Measurements from ENCODE around the gene TNIP2. TPM values are rescaled to one million over a fixed set of nuclear protein-coding genes. Genes with fewer than 3 reads are reported as not detected.

TNIP2 gene, protein sequence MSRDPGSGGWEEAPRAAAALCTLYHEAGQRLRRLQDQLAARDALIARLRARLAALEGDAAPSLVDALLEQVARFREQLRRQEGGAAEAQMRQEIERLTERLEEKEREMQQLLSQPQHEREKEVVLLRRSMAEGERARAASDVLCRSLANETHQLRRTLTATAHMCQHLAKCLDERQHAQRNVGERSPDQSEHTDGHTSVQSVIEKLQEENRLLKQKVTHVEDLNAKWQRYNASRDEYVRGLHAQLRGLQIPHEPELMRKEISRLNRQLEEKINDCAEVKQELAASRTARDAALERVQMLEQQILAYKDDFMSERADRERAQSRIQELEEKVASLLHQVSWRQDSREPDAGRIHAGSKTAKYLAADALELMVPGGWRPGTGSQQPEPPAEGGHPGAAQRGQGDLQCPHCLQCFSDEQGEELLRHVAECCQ
- total RNA-seq, result 10 to 100 TPM; 39.4 to 87.1 (median 60.1) TPM

DNA sequence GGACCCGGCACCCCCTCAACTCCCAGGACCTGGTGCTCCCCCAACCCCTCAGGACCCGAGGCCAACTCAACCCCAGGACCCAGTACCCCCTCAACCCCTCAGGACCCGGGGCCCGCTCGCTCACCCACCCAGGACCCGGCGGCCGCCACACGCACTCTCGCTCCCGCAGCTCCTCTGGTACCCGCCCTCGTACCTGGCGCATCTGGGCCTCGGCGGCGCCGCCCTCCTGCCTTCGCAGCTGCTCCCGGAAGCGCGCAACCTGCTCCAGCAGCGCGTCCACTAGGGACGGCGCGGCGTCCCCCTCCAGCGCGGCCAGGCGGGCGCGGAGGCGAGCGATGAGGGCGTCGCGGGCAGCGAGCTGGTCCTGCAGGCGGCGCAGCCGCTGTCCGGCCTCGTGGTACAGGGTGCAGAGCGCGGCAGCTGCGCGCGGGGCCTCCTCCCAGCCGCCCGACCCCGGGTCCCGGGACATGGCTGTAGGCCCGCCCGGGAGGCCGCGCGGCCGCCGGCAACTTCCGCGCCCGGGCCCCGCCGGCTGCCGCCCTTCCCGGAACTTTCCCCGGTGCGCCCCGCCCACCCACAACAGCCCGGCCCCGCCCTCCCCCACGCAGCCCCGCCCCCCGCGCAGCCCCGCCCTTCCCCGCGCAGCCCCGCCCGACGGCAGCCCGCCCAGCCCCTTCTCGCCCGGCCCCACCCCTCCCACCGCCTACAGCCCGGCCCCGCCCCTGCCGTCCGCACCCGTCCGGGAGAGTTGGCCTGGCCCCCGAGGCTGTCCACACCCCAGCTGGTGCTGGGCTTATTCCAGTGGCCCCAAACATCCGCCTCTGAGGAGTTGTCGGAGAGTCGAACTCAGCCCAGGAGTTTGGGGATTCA, at the start of gene TNIP2:
TNIP2 (minus strand) TSS at position 516 of the 870 bp plus-strand sequence; CDS start at position 469, 47 bp downstream.
- peak; percentile 91 to 96 for DNase-seq
- peak; percentile 90 to 91 for ATAC-seq (ENCODE audit: low FRiP score in 2 of 2)
- 0% methylated on average over 4 of the region's 96 CpGs; no CpG with 5 or more reads in 1 of the 2 donors for WGBS, 2 donors

DNA sequence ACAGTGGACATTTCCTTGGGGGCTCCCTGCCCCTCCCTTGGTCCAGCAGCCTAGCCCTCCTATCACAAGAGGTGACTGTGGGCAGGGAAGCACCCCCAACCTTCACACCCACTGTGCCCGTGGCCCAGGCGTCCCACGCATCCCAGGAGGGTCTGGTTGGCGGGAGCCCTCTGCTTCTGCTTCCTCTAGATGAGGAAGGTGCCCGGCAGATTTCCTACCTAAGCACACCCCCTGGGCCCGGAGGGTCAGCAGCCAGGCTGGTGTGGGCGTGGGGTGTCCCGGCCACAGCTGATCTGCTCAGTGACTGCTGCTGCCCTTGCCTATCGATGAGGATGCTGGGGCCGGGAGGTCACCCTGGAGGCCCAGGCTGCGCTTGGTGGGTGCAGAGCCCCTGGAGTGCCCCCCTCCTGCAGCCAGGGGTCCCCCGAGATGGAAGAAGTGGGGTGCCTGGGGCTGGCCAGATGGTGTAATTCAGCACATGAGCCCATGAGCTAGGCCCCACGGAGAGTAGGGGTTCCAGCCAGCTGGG, 48.9 kb upstream of the TNIP2 start:
- Histone ChIP-seq H3K9me3 (no peaks in the 10 kb centered on the region), H3K27me3 (no peaks in the 10 kb centered on the region), H3K4me3 (peak overlapping the region in 1 of 4 donors; percentile 8), H3K36me3 (no peaks in the 10 kb centered on the region), H3K4me1 (peaks cover 86 to 93% (median 92%) of the 10 kb centered on the region in 4 donors), H3K27ac (peak overlapping the region; percentile 76 to 93 (median 83))
- 71 to 84% methylated on average over 8 to 13 of the region's 13 CpGs for WGBS, 2 donors
- ATAC-seq (ENCODE audit: low FRiP score in 2 of 2) (no peak), DNase-seq (peak; percentile 20 to 67)
- TF ChIP-seq, protein P1, sequence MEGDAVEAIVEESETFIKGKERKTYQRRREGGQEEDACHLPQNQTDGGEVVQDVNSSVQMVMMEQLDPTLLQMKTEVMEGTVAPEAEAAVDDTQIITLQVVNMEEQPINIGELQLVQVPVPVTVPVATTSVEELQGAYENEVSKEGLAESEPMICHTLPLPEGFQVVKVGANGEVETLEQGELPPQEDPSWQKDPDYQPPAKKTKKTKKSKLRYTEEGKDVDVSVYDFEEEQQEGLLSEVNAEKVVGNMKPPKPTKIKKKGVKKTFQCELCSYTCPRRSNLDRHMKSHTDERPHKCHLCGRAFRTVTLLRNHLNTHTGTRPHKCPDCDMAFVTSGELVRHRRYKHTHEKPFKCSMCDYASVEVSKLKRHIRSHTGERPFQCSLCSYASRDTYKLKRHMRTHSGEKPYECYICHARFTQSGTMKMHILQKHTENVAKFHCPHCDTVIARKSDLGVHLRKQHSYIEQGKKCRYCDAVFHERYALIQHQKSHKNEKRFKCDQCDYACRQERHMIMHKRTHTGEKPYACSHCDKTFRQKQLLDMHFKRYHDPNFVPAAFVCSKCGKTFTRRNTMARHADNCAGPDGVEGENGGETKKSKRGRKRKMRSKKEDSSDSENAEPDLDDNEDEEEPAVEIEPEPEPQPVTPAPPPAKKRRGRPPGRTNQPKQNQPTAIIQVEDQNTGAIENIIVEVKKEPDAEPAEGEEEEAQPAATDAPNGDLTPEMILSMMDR (IDR thresholded peaks at IDR 0.05), result no peak
- no peak for TF ChIP-seq POLR2AphosphoS5 (IDR thresholded peaks at IDR 0.05)
- no peak for TF ChIP-seq POLR2A (IDR thresholded peaks at IDR 0.05)
- no peak for TF ChIP-seq EP300 (IDR thresholded peaks at IDR 0.05)

More for the DNA sequence above, at the start of gene TNIP2:
- Histone ChIP-seq H3K36me3 (peaks cover 0 to 6% (median 3%) of the 10 kb centered on the region in 4 donors), H3K27me3 (no peaks in the 10 kb centered on the region), H3K4me1 (peaks cover 17 to 32% (median 25%) of the 10 kb centered on the region in 4 donors), H3K27ac (peak within 1 kb of the TSS; percentile 87 to 95 (median 92)), H3K4me3 (peak within 1 kb of the TSS; percentile 43 to 96 (median 82)), H3K9me3 (no peaks in the 10 kb centered on the region)
- TF ChIP-seq POLR2A (IDR thresholded peaks at IDR 0.05) (peak in 3 of 4 donors; percentile 69 to 91 (median 69)), EP300 (IDR thresholded peaks at IDR 0.05) (no peak), POLR2AphosphoS5 (IDR thresholded peaks at IDR 0.05) (peak; percentile 53 to 54)
- TF ChIP-seq, protein P1 (IDR thresholded peaks at IDR 0.05), result peak in 5 of 6 experiments; percentile 22 to 90 (median 72)

DNA sequence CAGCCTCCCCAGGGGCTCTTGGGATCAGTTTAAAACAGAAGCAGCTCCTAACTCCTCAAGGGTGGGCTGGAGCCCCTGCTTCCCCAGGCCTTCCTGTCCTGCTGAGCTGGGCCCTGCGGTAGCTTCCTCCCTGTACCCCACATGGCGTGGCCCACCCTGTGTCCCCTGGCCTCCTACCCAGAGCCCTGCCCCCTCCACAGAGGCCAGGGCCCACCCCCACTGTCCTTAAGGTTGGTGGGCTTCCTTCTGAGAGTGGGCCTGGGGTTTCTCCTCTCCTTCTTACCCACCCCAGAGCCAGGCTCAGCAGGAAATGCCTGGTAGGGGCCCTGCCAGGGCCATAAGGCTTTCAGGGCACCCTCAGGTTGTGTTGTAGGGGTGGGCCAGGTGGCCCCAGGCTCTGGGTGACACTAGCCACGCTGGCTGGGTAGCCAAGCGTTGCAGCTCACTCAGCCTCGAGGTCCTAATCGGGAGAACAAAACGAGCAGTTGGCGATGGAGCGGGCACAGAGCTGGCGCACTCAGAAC, 48.4 kb upstream of the TNIP2 start:
- no peak for TF ChIP-seq POLR2A (IDR thresholded peaks at IDR 0.05)
- TF ChIP-seq EP300 (IDR thresholded peaks at IDR 0.05), result no peak
- no peak for TF ChIP-seq POLR2AphosphoS5 (IDR thresholded peaks at IDR 0.05)
- TF ChIP-seq, protein P1 (IDR thresholded peaks at IDR 0.05), result no peak
- Histone ChIP-seq H3K27me3 (no peaks in the 10 kb centered on the region), H3K4me3 (no peak overlapping the region), H3K27ac (peak overlapping the region; percentile 76 to 93 (median 83)), H3K9me3 (no peaks in the 10 kb centered on the region), H3K4me1 (peaks cover 86 to 93% (median 92%) of the 10 kb centered on the region in 4 donors), H3K36me3 (no peaks in the 10 kb centered on the region)
- peak in 1 of 2 donors; percentile 18 for DNase-seq
- no peak for ATAC-seq (ENCODE audit: low FRiP score in 2 of 2)
- WGBS, 2 donors, result 78 to 88% methylated on average over 8 to 10 of the region's 10 CpGs

DNA sequence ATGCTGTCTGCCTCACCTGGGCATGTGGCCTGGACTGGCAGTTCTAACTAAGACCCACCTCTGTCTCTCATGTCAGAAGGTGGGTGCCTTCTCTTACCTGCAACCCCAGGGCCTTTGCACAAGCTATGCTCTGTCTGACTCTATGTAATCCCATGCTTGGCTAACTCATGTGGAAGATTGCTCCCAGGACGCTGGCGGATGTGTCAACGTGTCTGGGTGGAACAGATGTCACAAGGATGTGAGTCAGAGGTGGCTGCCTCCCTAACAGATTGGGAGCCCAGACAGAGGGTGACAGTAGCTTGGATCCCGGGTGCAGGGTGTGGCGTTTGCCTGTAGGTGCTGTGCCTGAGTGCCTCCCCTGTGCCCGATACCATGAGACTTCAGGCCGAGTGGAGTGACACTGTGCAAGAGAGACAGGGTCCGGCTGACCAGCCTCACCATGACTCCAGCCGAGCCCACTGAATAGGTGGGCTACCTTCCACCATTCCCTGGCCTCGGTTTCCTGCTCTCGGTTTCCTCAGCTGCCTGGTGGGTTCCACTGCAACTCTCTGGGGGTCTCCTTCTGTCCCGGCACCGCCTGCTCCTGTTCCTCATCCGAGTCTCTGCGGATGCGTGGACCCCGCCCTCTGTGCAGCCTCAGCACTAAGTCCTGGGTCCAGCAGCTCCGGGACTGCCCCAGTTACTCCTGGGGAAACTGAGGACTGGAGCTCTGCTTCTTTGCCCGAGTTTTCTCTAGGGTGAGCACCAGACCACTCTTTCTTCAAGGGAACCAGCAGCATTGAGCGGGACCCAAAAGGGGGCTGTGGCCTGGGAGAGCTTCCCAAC, 47.7 kb upstream of the TNIP2 start:
- H3K9me3 ChIP-seq, result no peaks in the 10 kb centered on the region
- no peaks in the 10 kb centered on the region for H3K27me3 ChIP-seq
- TF ChIP-seq POLR2A (IDR thresholded peaks at IDR 0.05), result peak in 1 of 4 donors; percentile 63
- TF ChIP-seq, protein P1 (IDR thresholded peaks at IDR 0.05), result peak in 3 of 6 experiments; percentile 15 to 28 (median 21)
- TF ChIP-seq POLR2AphosphoS5 (IDR thresholded peaks at IDR 0.05), result peak; percentile 25 to 70
- peak in 2 of 4 donors; percentile 17 to 69 for TF ChIP-seq EP300 (IDR thresholded peaks at IDR 0.05)
- H3K27ac ChIP-seq, result peak overlapping the region; percentile 76 to 93 (median 83)
- DNase-seq (peak; percentile 15 to 81), ATAC-seq (ENCODE audit: low FRiP score in 2 of 2) (peak in 1 of 2 donors; percentile 20)
- WGBS, 2 donors, result 87 to 89% methylated on average over 16 to 20 of the region's 20 CpGs
- H3K4me1 ChIP-seq, result peaks cover 88 to 95% (median 94%) of the 10 kb centered on the region in 4 donors
- no peaks in the 10 kb centered on the region for H3K36me3 ChIP-seq
- no peak overlapping the region for H3K4me3 ChIP-seq

Measured in upper lobe of left lung (tissue), 6 donors.